Measurements from ENCODE around the gene MYO1G.

The MYO1G gene

GRCh38 chr7:44965937-44966730, 12.7 kb downstream of the MYO1G start:
- DNase-seq, result no peak

GRCh38 chr7:44965441-44965903, 13.3 kb downstream of the MYO1G start:
- no peak for DNase-seq

GRCh38 chr7:44964831-44965440, 13.9 kb downstream of the MYO1G start:
- DNase-seq, result no peak

GRCh38 chr7:44964384-44964830, 14.4 kb downstream of the MYO1G start:
- DNase-seq, result no peak

GRCh38 chr7:44963364-44964290, 15.2 kb downstream of the MYO1G start:
- no peak for DNase-seq

- DNase-seq, result peak in 2 of 3 experiments; percentile 79 to 85
Measured at GRCh38 chr7:44962483-44963251, 16.1 kb downstream of the MYO1G start.

- DNase-seq, result no peak
Measured at GRCh38 chr7:44961844-44962482, 16.9 kb downstream of the MYO1G start.

- DNase-seq, result no peak
Measured at GRCh38 chr7:44960011-44960580, 18.7 kb downstream of the MYO1G start.

GRCh38 chr7:44959433-44959951, 19.3 kb downstream of the MYO1G start:
- DNase-seq, result peak in 1 of 3 experiments; percentile 30

- DNase-seq, result no peak
Measured at GRCh38 chr7:44958645-44959344, 20.0 kb downstream of the MYO1G start.

- DNase-seq, result no peak
Measured at GRCh38 chr7:44956157-44956766, 22.6 kb downstream of the MYO1G start.

GRCh38 chr7:44955733-44956132, 23.1 kb downstream of the MYO1G start:
- DNase-seq, result no peak

- no peak for DNase-seq
Measured at GRCh38 chr7:44953156-44953555, 25.7 kb downstream of the MYO1G start.

- DNase-seq, result no peak
Measured at GRCh38 chr7:44949303-44949702, 29.5 kb downstream of the MYO1G start.

- DNase-seq, result no peak
Measured at GRCh38 chr7:44945479-44945878, 33.3 kb downstream of the MYO1G start.

GRCh38 chr7:44944821-44945220, 34.0 kb downstream of the MYO1G start:
- DNase-seq, result no peak

- DNase-seq, result no peak
Measured at GRCh38 chr7:44943631-44944030, 35.2 kb downstream of the MYO1G start.

- no peak for DNase-seq
Measured at GRCh38 chr7:44937426-44937825, 41.4 kb downstream of the MYO1G start.

GRCh38 chr7:44936322-44936721, 42.5 kb downstream of the MYO1G start:
- no peak for DNase-seq

GRCh38 chr7:44935583-44935982, 43.2 kb downstream of the MYO1G start:
- DNase-seq, result no peak
